GM12878 (cell line): ENCODE results near the gene DIP2B. TPM values are rescaled to one million over a fixed set of nuclear protein-coding genes. Genes with fewer than 3 reads are reported as not detected.

Experiments
- ATAC-seq: fragments of 200-7000 bp; cut with Tn5 transposase; 3 replicates; pipeline ENCODE4 v1.9.1; 2020; ENCODE audit warnings: mild to moderate bottlenecking, moderate library complexity
- BruUV-seq: library from RNA; stranded (reverse); fragments of 400-500 nt; replicated peaks from 2 replicates; lab custom pipeline; 2021; lab: Mats Ljungman, UMichigan
- CTCF ChIA-PET: fragments of 300-600 bp; sonication (Branson Sonifier 250); formaldehyde crosslinking; extraction: SDS; loops from one replicate; lab custom pipeline; 2021; ENCODE audit warnings: inconsistent platforms; lab: Yijun Ruan, JAX
- POLR2A ChIA-PET: fragments of 350-600 bp; formaldehyde crosslinking; extraction: SDS; loops from one replicate; lab custom pipeline; 2021; ENCODE audit warnings: inconsistent platforms; lab: Charles Lee
- RAD21 ChIA-PET: fragments of 300-600 bp; sonication (Branson Sonifier 250); formaldehyde crosslinking; loops from one replicate; lab custom pipeline; 2023; ENCODE audit warnings: antibody characterized with exemption; ENCODE audit not compliant: unreplicated experiment; lab: Charles Lee
- SMC1A ChIA-PET: fragments of 300-600 bp; sonication (Branson Sonifier 250); formaldehyde crosslinking; loops from one replicate; lab custom pipeline; 2023; ENCODE audit not compliant: unreplicated experiment, uncharacterized antibody; lab: Charles Lee
- DNase-seq: peaks from one replicate; pipeline ENCODE4 v3.0.0-alpha.2; 2011; ENCODE audit warnings: low read depth, low spot score
- FAIRE-seq: peaks from 3 replicates; lab custom pipeline; 2011; peaks lifted over from hg19 to GRCh38; lab: Jason Lieb, UNC
- H2AFZ ChIP-seq: 2 replicates; pipeline ENCODE4 v1.6.0; 2011; ENCODE audit warnings: low read depth, low read length, control low read depth; ENCODE audit not compliant: control insufficient read depth
- H3K27ac ChIP-seq: 2 replicates; pipeline ENCODE4 v1.5.1; 2011; ENCODE audit warnings: control low read depth; ENCODE audit not compliant: control insufficient read depth, insufficient read depth
- H3K27me3 ChIP-seq, 2 experiments: replicated peaks in 1 of 2; 2 replicates each; pipeline versions ENCODE4 v1.6.0 to v1.6.1; 2011; ENCODE audit warnings: low read length in 1 of 2; ENCODE audit not compliant: control insufficient read depth in 2 of 2, insufficient read depth in 2 of 2
- H3K36me3 ChIP-seq, 2 experiments: 2 replicates each; pipeline ENCODE4 v1.5.1; 2011; ENCODE audit warnings: low read length in 1 of 2; ENCODE audit not compliant: control insufficient read depth in 2 of 2, insufficient read depth in 2 of 2
- H3K4me1 ChIP-seq: 2 replicates; pipeline ENCODE4 v1.6.1; 2011; ENCODE audit warnings: mild to moderate bottlenecking, low read length, moderate library complexity, mixed read lengths; ENCODE audit not compliant: control insufficient read depth, insufficient read depth
- H3K4me2 ChIP-seq: 2 replicates; pipeline ENCODE4 v1.6.0; 2011; ENCODE audit warnings: control low read depth; ENCODE audit not compliant: control insufficient read depth, insufficient read depth
- H3K4me3 ChIP-seq: fragments of 200-600 bp; sonication (generic); 2 replicates; pipeline ENCODE4 v1.5.1; 2016
- H3K79me2 ChIP-seq: 2 replicates; pipeline ENCODE4 v1.6.0; 2011; ENCODE audit warnings: low read length; ENCODE audit not compliant: control insufficient read depth, insufficient read depth
- H3K9ac ChIP-seq: 2 replicates; pipeline ENCODE4 v1.8.0; 2011; ENCODE audit warnings: low read length, control low read depth, mixed read lengths; ENCODE audit not compliant: control insufficient read depth, insufficient read depth
- H3K9me3 ChIP-seq: replicated peaks from 3 replicates; pipeline ENCODE4 v1.5.1; 2011; ENCODE audit warnings: mild to moderate bottlenecking, low read length; ENCODE audit not compliant: control insufficient read depth, insufficient read depth
- H4K20me1 ChIP-seq: 2 replicates; pipeline ENCODE4 v1.6.0; 2011; ENCODE audit not compliant: control insufficient read depth, insufficient read depth
- ASH2L ChIP-seq: fragments of 300-600, 200-600 bp; sonication (generic); IDR thresholded peaks from 2 replicates; pipeline ENCODE4 v1.6.1; 2017; ENCODE audit warnings: low read depth, mild to moderate bottlenecking, borderline replicate concordance
- CTCF ChIP-seq, 3 experiments: IDR thresholded peaks in 2 of 3; conservative IDR thresholded peaks in 1 of 3; 2 replicates each; pipeline ENCODE4 v1.5.1; 2011; ENCODE audit warnings: low read depth in 3 of 3, low read length in 3 of 3, mild to moderate bottlenecking in 3 of 3, control low read depth in 2 of 3, moderate library complexity in 2 of 3, inconsistent platforms in 1 of 3, mixed read lengths in 1 of 3; ENCODE audit not compliant: control insufficient read depth in 2 of 3, insufficient read depth in 1 of 3; ENCODE audit errors: extremely low read depth in 1 of 3
- E2F4 ChIP-seq: IDR thresholded peaks from 2 replicates; pipeline ENCODE4 v1.6.1; 2012; ENCODE audit warnings: low read depth, low read length, improper control_type of control experiment
- FOS ChIP-seq: IDR thresholded peaks from 3 replicates; pipeline ENCODE4 v1.6.1; 2011; ENCODE audit warnings: borderline replicate concordance; ENCODE audit not compliant: insufficient read length; ENCODE audit errors: extremely low read depth
- IRF5 ChIP-seq: fragments of 450-650 bp; IDR thresholded peaks from 2 replicates; pipeline ENCODE4 v1.6.1; 2017; ENCODE audit warnings: borderline replicate concordance
- KLF5 ChIP-seq: fragments of 450-650 bp; IDR thresholded peaks from 2 replicates; pipeline ENCODE4 v1.6.1; 2014; ENCODE audit warnings: mild to moderate bottlenecking; ENCODE audit not compliant: partially characterized antibody
- ZBTB11 ChIP-seq: fragments of 450-650 bp; formaldehyde crosslinking; IDR thresholded peaks from 2 replicates; pipeline ENCODE4 v1.5.0; 2022; ENCODE audit warnings: mild to moderate bottlenecking, missing genetic modification characterization
- WGBS: methylation state at CpG from one replicate; pipeline ENCODE4 v1.1.6; 2016; ENCODE audit warnings: low lambda C conversion rate; ENCODE audit not compliant: insufficient replicate concordance, insufficient coverage; ENCODE audit errors: missing lambda C conversion rate; 5-methylcytosine and 5-hydroxymethylcytosine counted together
- in situ Hi-C: fragments of 300-500 bp; cut with MboI; formaldehyde crosslinking; loops from 9 replicates; pipeline ENCODE4 v1.14.3; 2018; ENCODE audit warnings: mixed read lengths
- intact Hi-C: fragments of 100-400 bp; cut with micrococcal nuclease; formaldehyde crosslinking; loops from one replicate; pipeline ENCODE4 v1.14.2; 2022; ENCODE audit not compliant: unreplicated experiment
- polyA plus RNA-seq, 11 experiments: library from polyadenylated mRNA; depleted of rRNA in 4 of 11; unstranded in 6 of 11; stranded (reverse) in 5 of 11; fragments of >200 nt; fragmentation: Nextera tagmentation in 4 of 11; fragmentation: Illumina TruSeq in 1 of 11; extraction: Ambion mirVana in 4 of 11; extraction: Trizol in 1 of 11; gene quantifications; 1 replicate in 1 of 11; 2 replicates in 10 of 11; pipeline versions ENCODE4 v1.2.1 to v1.2.3, GENCODE V29; 2011 to 2016; ENCODE audit warnings: inconsistent platforms in 2 of 11, missing spikeins in 2 of 11, low read depth in 1 of 11
- total RNA-seq, 4 experiments: library from RNA; depleted of rRNA in 3 of 4; stranded (reverse); fragments of >200 nt in 3 of 4; fragmentation: Illumina TruSeq in 1 of 4; extraction: Trizol in 1 of 4; gene quantifications; 2 replicates each; pipeline versions ENCODE4 v1.2.1 to v1.2.3, GENCODE V29; 2013 to 2021

DIP2B gene
- total and polyA plus RNA-seq, 10 of the 15 experiments (the other 5 are each of a cell fraction or from before 2014, with no cell fraction given), result 4.5 to 30.0 (median 18.6) TPM

- Histone ChIP-seq H4K20me1 (no peaks in the 10 kb centered on the region), H3K4me2 (no peak overlapping the region), H3K4me3 (no peak overlapping the region), H3K36me3 (no peaks in the 10 kb centered on the region; a peak in 2 of 4 replicates), H3K9me3 (no peaks in the 10 kb centered on the region), H3K79me2 (peaks cover 5% of the 10 kb centered on the region), H2AFZ (no peak overlapping the region), H3K27me3 (no peaks in the 10 kb centered on the region), H3K4me1 (no peaks in the 10 kb centered on the region), H3K9ac (no peak overlapping the region), H3K27ac (no peak overlapping the region)
- in situ Hi-C loops (no loop called here), intact Hi-C loops (no loop called here)
- no peak for FAIRE-seq
- BruUV-seq, result no TSS peak
- 92% methylated on average over 1 of the region's 1 CpG for WGBS
- SMC1A ChIA-PET, result interaction anchor here (0.6 kb wide), 1 partner anchor 70 kb away, joined by 3 read pairs; no protein-coding TSS in a partner anchor
- RAD21 ChIA-PET, result no interaction called here
- POLR2A ChIA-PET, result no interaction called here
- DNase-seq, result no peak
- TF ChIP-seq ASH2L (no peak), E2F4 (no peak), CTCF (IDR thresholded peaks at IDR 0.05 in 2 of 3, conservative IDR thresholded peaks at IDR 0.05 in 1 of 3; ENCODE audit: control insufficient read depth in 2 of 3, extremely low read depth in 1 of 3, insufficient read depth in 1 of 3, low read depth in 3 of 3, low read length in 3 of 3) (no peak), KLF5 (no peak), IRF5 (no peak), ZBTB11 (no peak), FOS (no peak)
- CTCF ChIA-PET, result interaction anchor here (0.6 kb wide), 1 partner anchor 155 kb away, joined by 3 read pairs; no protein-coding TSS in a partner anchor
- ATAC-seq, result no peak
These were observed 105.4 kb downstream of the DIP2B start for GRCh38 chr12:50610171-50610570.
